Neural progenitor cell (in vitro differentiated cells): ENCODE data around the gene PTGDS. TPM values are rescaled to one million over a fixed set of nuclear protein-coding genes. Genes with fewer than 3 reads are reported as not detected.

Experiments
- DNase-seq: peaks from one replicate; pipeline ENCODE4 v3.0.0-alpha.2; 2016; ENCODE audit warnings: low spot score
- H2AFZ ChIP-seq: fragments of 200-600 bp; sonication (generic); replicated peaks from 2 replicates; pipeline ENCODE4 v1.6.1; 2016; ENCODE audit warnings: antibody characterized with exemption
- H3F3A ChIP-seq: fragments of 200-600 bp; sonication (generic); 2 replicates; pipeline ENCODE4 v1.6.1; 2016; ENCODE audit warnings: antibody characterized with exemption, low read depth
- H3K27ac ChIP-seq: fragments of 200-600 bp; sonication (generic); 2 replicates; pipeline ENCODE4 v1.5.1; 2016; ENCODE audit warnings: mild to moderate bottlenecking
- H3K27me3 ChIP-seq: fragments of 200-600 bp; sonication (generic); 2 replicates; pipeline ENCODE4 v1.6.1; 2016; ENCODE audit warnings: mild to moderate bottlenecking, moderate library complexity
- H3K36me3 ChIP-seq: fragments of 200-600 bp; sonication (generic); 2 replicates; pipeline ENCODE4 v1.5.1; 2016
- H3K4me1 ChIP-seq: fragments of 200-600 bp; sonication (generic); 2 replicates; pipeline ENCODE4 v1.6.1; 2016; ENCODE audit warnings: mixed run types
- H3K4me2 ChIP-seq: fragments of 200-600 bp; sonication (generic); 2 replicates; pipeline ENCODE4 v1.6.1; 2016
- H3K4me3 ChIP-seq: fragments of 200-600 bp; sonication (generic); 2 replicates; pipeline ENCODE4 v1.5.1; 2016
- H3K79me2 ChIP-seq: fragments of 200-600 bp; sonication (generic); 2 replicates; pipeline ENCODE4 v1.6.1; 2016; ENCODE audit warnings: low read depth
- H3K9ac ChIP-seq: fragments of 200-600 bp; sonication (generic); 2 replicates; pipeline ENCODE4 v1.6.1; 2016
- H3K9me3 ChIP-seq: fragments of 200-600 bp; sonication (generic); 2 replicates; pipeline ENCODE4 v1.5.1; 2016; ENCODE audit warnings: low read depth
- H4K20me1 ChIP-seq: fragments of 200-600 bp; sonication (generic); 2 replicates; pipeline ENCODE4 v1.6.1; 2016; ENCODE audit warnings: low read depth
- H3K27ac Mint-ChIP-seq: 3 replicates; pipeline ENCODE4 v1.8.0; 2021; ENCODE audit warnings: mixed read lengths
- H3K27me3 Mint-ChIP-seq: 2 replicates; pipeline ENCODE4 v1.8.0; 2022; ENCODE audit warnings: low read depth, mild to moderate bottlenecking, inconsistent platforms, moderate library complexity, mixed read lengths; ENCODE audit not compliant: insufficient read depth
- H3K36me3 Mint-ChIP-seq: 3 replicates; pipeline ENCODE4 v1.8.0; 2021; ENCODE audit warnings: mixed read lengths
- H3K4me1 Mint-ChIP-seq: 3 replicates; pipeline ENCODE4 v1.8.0; 2021; ENCODE audit warnings: mixed read lengths
- H3K4me3 Mint-ChIP-seq: 3 replicates; pipeline ENCODE4 v1.8.0; 2021; ENCODE audit warnings: mild to moderate bottlenecking, moderate library complexity, mixed read lengths
- H3K9me3 Mint-ChIP-seq: 3 replicates; pipeline ENCODE4 v1.8.0; 2020; ENCODE audit warnings: mixed read lengths
- EZH2 ChIP-seq: fragments of 200-600 bp; sonication (generic); IDR thresholded peaks from 2 replicates; pipeline ENCODE4 v1.6.1; 2017; ENCODE audit warnings: antibody characterized with exemption, mild to moderate bottlenecking, moderate library complexity
- EZH2phosphoT487 ChIP-seq: fragments of 200-600 bp; sonication (generic); IDR thresholded peaks from 2 replicates; pipeline ENCODE4 v1.6.1; 2017; ENCODE audit warnings: antibody characterized with exemption
- total RNA-seq: library from RNA; depleted of rRNA; stranded (reverse); fragments of >200 nt; gene quantifications from 2 replicates; pipeline ENCODE4 v1.2.3, GENCODE V29; 2015; ENCODE audit warnings: low replicate concordance
- TF ChIP-seq, protein P1 (sequence below): fragments of 200-600 bp; sonication (generic); IDR thresholded peaks from 2 replicates; pipeline ENCODE4 v1.5.1; 2017; ENCODE audit warnings: antibody characterized with exemption, mild to moderate bottlenecking

Gene PTGDS
- total RNA-seq, 1 donor from 2014 or later: not detected

DNA sequence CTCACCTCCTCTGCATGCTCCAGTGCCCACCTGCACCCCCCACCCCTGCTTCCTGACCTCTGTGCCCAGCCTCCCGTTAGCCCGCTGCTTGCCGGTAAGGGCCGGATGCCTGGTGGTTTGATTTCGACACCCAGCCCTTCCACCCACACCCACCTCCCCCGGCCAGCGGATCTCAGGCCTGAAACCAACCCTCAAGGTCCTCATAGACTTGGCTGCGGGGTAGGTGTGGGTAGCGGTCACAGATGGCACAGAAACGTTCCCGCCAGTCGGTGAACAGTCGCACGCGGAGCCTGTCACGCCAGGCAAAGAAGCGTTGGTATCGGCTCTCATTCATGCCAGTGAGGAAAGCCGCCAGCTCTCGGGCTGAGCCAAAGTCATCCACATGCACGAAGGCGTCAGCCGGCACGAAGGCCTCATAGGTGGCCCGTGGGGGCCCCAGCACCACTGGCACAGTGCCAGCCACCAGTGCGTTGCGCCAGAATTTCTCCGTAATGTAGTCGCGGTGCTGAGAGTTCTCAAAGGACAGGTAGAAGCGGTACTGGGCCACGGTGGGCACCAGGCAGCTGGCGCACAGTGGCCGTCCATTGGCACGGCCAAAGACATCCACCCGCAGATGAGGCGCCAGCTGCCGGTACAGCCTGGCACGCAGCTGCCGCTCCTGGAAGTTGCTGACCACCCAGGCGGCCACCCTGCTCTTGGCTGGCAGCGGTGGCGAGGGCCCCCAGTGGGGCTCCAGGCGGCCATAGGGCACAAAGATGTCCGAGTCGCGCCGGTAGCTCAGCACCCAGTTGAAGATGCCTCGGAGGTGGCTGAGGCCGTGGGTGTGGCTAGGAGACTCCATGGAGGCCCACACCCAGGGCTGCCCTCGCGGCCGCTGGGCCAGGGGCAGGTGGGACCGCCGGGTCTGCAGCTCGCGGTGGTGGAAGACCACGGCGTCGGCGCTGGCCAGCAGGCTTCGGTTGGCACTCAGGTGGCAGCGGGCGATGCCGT is 53.5 kb downstream of the PTGDS start:
- H3F3A ChIP-seq: peaks cover 29% of the 10 kb centered on the region
- no peak overlapping the region for H3K27ac Mint-ChIP-seq
- no peaks in the 10 kb centered on the region for H3K36me3 ChIP-seq
- H3K4me3 ChIP-seq: no peak overlapping the region
- no peak overlapping the region for H3K4me2 ChIP-seq
- peaks cover 24% of the 10 kb centered on the region for H3K27me3 ChIP-seq
- peaks cover 8% of the 10 kb centered on the region for H3K4me1 ChIP-seq
- peaks cover 5% of the 10 kb centered on the region for H4K20me1 ChIP-seq
- no peaks in the 10 kb centered on the region for H3K79me2 ChIP-seq
- no peaks in the 10 kb centered on the region for H3K36me3 Mint-ChIP-seq
- DNase-seq: no peak
- no peak overlapping the region for H3K4me3 Mint-ChIP-seq
- no peak overlapping the region for H3K9ac ChIP-seq
- H3K9me3 ChIP-seq: no peaks in the 10 kb centered on the region
- peaks cover 9% of the 10 kb centered on the region for H3K4me1 Mint-ChIP-seq
- H3K27me3 Mint-ChIP-seq: no peaks in the 10 kb centered on the region
- H3K9me3 Mint-ChIP-seq: no peaks in the 10 kb centered on the region
- no peak for TF ChIP-seq EZH2
- no peak for TF ChIP-seq EZH2phosphoT487
- TF ChIP-seq, protein P1, sequence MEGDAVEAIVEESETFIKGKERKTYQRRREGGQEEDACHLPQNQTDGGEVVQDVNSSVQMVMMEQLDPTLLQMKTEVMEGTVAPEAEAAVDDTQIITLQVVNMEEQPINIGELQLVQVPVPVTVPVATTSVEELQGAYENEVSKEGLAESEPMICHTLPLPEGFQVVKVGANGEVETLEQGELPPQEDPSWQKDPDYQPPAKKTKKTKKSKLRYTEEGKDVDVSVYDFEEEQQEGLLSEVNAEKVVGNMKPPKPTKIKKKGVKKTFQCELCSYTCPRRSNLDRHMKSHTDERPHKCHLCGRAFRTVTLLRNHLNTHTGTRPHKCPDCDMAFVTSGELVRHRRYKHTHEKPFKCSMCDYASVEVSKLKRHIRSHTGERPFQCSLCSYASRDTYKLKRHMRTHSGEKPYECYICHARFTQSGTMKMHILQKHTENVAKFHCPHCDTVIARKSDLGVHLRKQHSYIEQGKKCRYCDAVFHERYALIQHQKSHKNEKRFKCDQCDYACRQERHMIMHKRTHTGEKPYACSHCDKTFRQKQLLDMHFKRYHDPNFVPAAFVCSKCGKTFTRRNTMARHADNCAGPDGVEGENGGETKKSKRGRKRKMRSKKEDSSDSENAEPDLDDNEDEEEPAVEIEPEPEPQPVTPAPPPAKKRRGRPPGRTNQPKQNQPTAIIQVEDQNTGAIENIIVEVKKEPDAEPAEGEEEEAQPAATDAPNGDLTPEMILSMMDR: no peak
- no peak overlapping the region for H3K27ac ChIP-seq
- H2AFZ ChIP-seq: no peak overlapping the region

Other genes starting within 250 kb of the PTGDS start
- not detected in 2 replicates for gene LCN10, start 234.6 kb upstream of the PTGDS start, total RNA-seq
- not detected in 2 replicates for gene LCN6, start 229.0 kb upstream of the PTGDS start, total RNA-seq
- gene LCN8, start 219.3 kb upstream of the PTGDS start, total RNA-seq: not detected in 2 replicates
- not detected in 2 replicates for gene LCN15, start 213.0 kb upstream of the PTGDS start, total RNA-seq
- 19.9 and 46.8 TPM in 2 replicates for gene TMEM141, start 186.2 kb upstream of the PTGDS start, total RNA-seq
- 0.84 and 2.1 TPM in 2 replicates for gene CCDC183, start 181.2 kb upstream of the PTGDS start, total RNA-seq
- gene RABL6, start 169.6 kb upstream of the PTGDS start, total RNA-seq: 71.2 and 148 TPM in 2 replicates
- gene AJM1, start 135.0 kb upstream of the PTGDS start, total RNA-seq: 0.77 TPM in 1 of 2 replicates, not detected in the other
- 58.8 and 110 TPM in 2 replicates for gene PHPT1, start 128.1 kb upstream of the PTGDS start, total RNA-seq
- 2.6 and 8.3 TPM in 2 replicates for gene MAMDC4, start 125.2 kb upstream of the PTGDS start, total RNA-seq
- gene EDF1, start 111.2 kb upstream of the PTGDS start, total RNA-seq: 269 and 293 TPM in 2 replicates
- 16.1 and 33.9 TPM in 2 replicates for gene TRAF2, start 91.0 kb upstream of the PTGDS start, total RNA-seq
- gene FBXW5, start 32.8 kb upstream of the PTGDS start, total RNA-seq: 21.5 and 85.1 TPM in 2 replicates
- gene C8G, start 32.3 kb upstream of the PTGDS start, total RNA-seq: not detected in 2 replicates
- 0.19 TPM in 1 of 2 replicates, not detected in the other for gene LCN12, start 25.2 kb upstream of the PTGDS start, total RNA-seq
- 0.09 TPM in 1 of 2 replicates, not detected in the other for gene LCNL1, start 5.5 kb downstream of the PTGDS start, total RNA-seq
- gene PAXX, start 14.9 kb downstream of the PTGDS start, total RNA-seq: 31.5 and 79.6 TPM in 2 replicates
- gene CLIC3, start 19.1 kb downstream of the PTGDS start, total RNA-seq: not detected in 2 replicates
- gene ABCA2, start 50.7 kb downstream of the PTGDS start, total RNA-seq: 2.7 and 19.7 TPM in 2 replicates
- gene FUT7, start 54.6 kb downstream of the PTGDS start, total RNA-seq: not detected in 2 replicates
- 3.8 and 31.3 TPM in 2 replicates for gene NPDC1, start 68.7 kb downstream of the PTGDS start, total RNA-seq
- gene ENTPD2, start 76.6 kb downstream of the PTGDS start, total RNA-seq: not detected in 2 replicates
- gene SAPCD2, start 93.1 kb downstream of the PTGDS start, total RNA-seq: 5.7 and 27.7 TPM in 2 replicates
- 0.12 and 0.51 TPM in 2 replicates for gene UAP1L1, start 100.0 kb downstream of the PTGDS start, total RNA-seq
- gene MAN1B1, start 109.5 kb downstream of the PTGDS start, total RNA-seq: 24.6 and 43.5 TPM in 2 replicates
- 2.6 and 24.3 TPM in 2 replicates for gene DPP7, start 137.2 kb downstream of the PTGDS start, total RNA-seq
- 0.03 TPM in 1 of 2 replicates, not detected in the other for gene GRIN1, start 161.7 kb downstream of the PTGDS start, total RNA-seq
- gene LRRC26, start 192.5 kb downstream of the PTGDS start, total RNA-seq: 0.59 TPM in 1 of 2 replicates, not detected in the other
- gene TMEM210, start 194.6 kb downstream of the PTGDS start, total RNA-seq: not detected in 2 replicates
- 18.9 and 30.9 TPM in 2 replicates for gene ANAPC2, start 211.1 kb downstream of the PTGDS start, total RNA-seq
- 27.9 and 69.8 TPM in 2 replicates for gene SSNA1, start 211.2 kb downstream of the PTGDS start, total RNA-seq
- 3.4 and 9.1 TPM in 2 replicates for gene TPRN, start 223.2 kb downstream of the PTGDS start, total RNA-seq
- gene TMEM203, start 228.1 kb downstream of the PTGDS start, total RNA-seq: 21.6 and 43.7 TPM in 2 replicates
- gene NDOR1, start 228.2 kb downstream of the PTGDS start, total RNA-seq: 5.1 and 20.5 TPM in 2 replicates
- gene RNF208, start 244.7 kb downstream of the PTGDS start, total RNA-seq: 0.77 and 0.84 TPM in 2 replicates
- gene CYSRT1, start 247.7 kb downstream of the PTGDS start, total RNA-seq: 0.56 TPM in 1 of 2 replicates, not detected in the other
- gene RNF224, start 250.0 kb downstream of the PTGDS start, total RNA-seq: not detected in 2 replicates